ENCODE data around the gene OPA1.
A peak's percentile ranks its signal among the peaks of the same experiment; 100 is the strongest.

Gene OPA1
- total RNA-seq, result 90.0 to 256 (median 151) reads per million in 9 experiments

GRCh38 chr3:193592841-193593667 is at the start of gene OPA1:
OPA1 (plus strand) TSS chr3:193593208; CDS start chr3:193593378, 170 bp downstream.
- Mint-ChIP-seq H3K27me3 (no peaks in the 10 kb centered on the region), H3K9me3 (no peaks in the 10 kb centered on the region), H3K36me3 (ENCODE audit: insufficient read depth) (peaks cover 20% of the 10 kb centered on the region), H3K27ac (peak within 1 kb of the TSS; percentile 96 to 98), H3K4me3 (peak within 1 kb of the TSS; percentile 91 to 98), H3K4me1 (ENCODE audit: low read depth in 2 of 2) (peaks cover 29 to 48% of the 10 kb centered on the region in 2 donors)
- ATAC-seq (replicated peaks) (peak; percentile 92), DNase-seq (peak; percentile 76 to 80 (median 78))

- ATAC-seq (replicated peaks) (no peak), DNase-seq (no peak)
- no peaks in the 10 kb centered on the region for H3K4me1 Mint-ChIP-seq (ENCODE audit: low read depth in 2 of 2)
- peaks cover 0 to 5% of the 10 kb centered on the region in 2 donors for H3K9me3 Mint-ChIP-seq
- no peak overlapping the region for H3K4me3 Mint-ChIP-seq
- no peak overlapping the region for H3K27ac Mint-ChIP-seq
- H3K36me3 Mint-ChIP-seq (ENCODE audit: insufficient read depth), result no peaks in the 10 kb centered on the region
- H3K27me3 Mint-ChIP-seq, result no peaks in the 10 kb centered on the region
These were observed 48.7 kb upstream of the OPA1 start for GRCh38 chr3:193544289-193544688.

GRCh38 chr3:193545304-193545703 is 47.7 kb upstream of the OPA1 start:
- H3K9me3 Mint-ChIP-seq, result peaks cover 0 to 5% of the 10 kb centered on the region in 2 donors
- H3K4me3 Mint-ChIP-seq, result no peak overlapping the region
- H3K36me3 Mint-ChIP-seq (ENCODE audit: insufficient read depth), result no peaks in the 10 kb centered on the region
- no peaks in the 10 kb centered on the region for H3K4me1 Mint-ChIP-seq (ENCODE audit: low read depth in 2 of 2)
- no peak overlapping the region for H3K27ac Mint-ChIP-seq
- DNase-seq (no peak), ATAC-seq (replicated peaks) (no peak)
- no peaks in the 10 kb centered on the region for H3K27me3 Mint-ChIP-seq

- Mint-ChIP-seq H3K27me3 (no peaks in the 10 kb centered on the region), H3K36me3 (ENCODE audit: insufficient read depth) (no peaks in the 10 kb centered on the region), H3K4me1 (ENCODE audit: low read depth in 2 of 2) (no peaks in the 10 kb centered on the region), H3K27ac (no peak overlapping the region), H3K4me3 (no peak overlapping the region), H3K9me3 (peaks cover 0 to 5% of the 10 kb centered on the region in 2 donors)
- no peak for DNase-seq
- ATAC-seq (replicated peaks), result no peak
These were observed 46.9 kb upstream of the OPA1 start for GRCh38 chr3:193546129-193546528.

GRCh38 chr3:193548406-193548805 is 44.6 kb upstream of the OPA1 start:
- no peak for DNase-seq
- no peak for ATAC-seq (replicated peaks)
- Mint-ChIP-seq H3K27me3 (no peaks in the 10 kb centered on the region), H3K27ac (no peak overlapping the region), H3K4me3 (no peak overlapping the region), H3K36me3 (ENCODE audit: insufficient read depth) (no peaks in the 10 kb centered on the region), H3K4me1 (ENCODE audit: low read depth in 2 of 2) (no peaks in the 10 kb centered on the region), H3K9me3 (peaks cover 0 to 5% of the 10 kb centered on the region in 2 donors)

GRCh38 chr3:193552923-193553322 is 40.1 kb upstream of the OPA1 start:
- ATAC-seq (replicated peaks), result no peak
- Mint-ChIP-seq H3K36me3 (ENCODE audit: insufficient read depth) (no peaks in the 10 kb centered on the region), H3K27me3 (no peaks in the 10 kb centered on the region)

GRCh38 chr3:193553586-193553985 is 39.4 kb upstream of the OPA1 start:
- Mint-ChIP-seq H3K4me3 (no peak overlapping the region), H3K27me3 (no peaks in the 10 kb centered on the region), H3K9me3 (no peaks in the 10 kb centered on the region), H3K4me1 (ENCODE audit: low read depth in 2 of 2) (no peaks in the 10 kb centered on the region), H3K36me3 (ENCODE audit: insufficient read depth) (no peaks in the 10 kb centered on the region), H3K27ac (no peak overlapping the region)
- DNase-seq, result no peak
- ATAC-seq (replicated peaks), result no peak

More at GRCh38 chr3:193552923-193553322, 40.1 kb upstream of the OPA1 start:
- H3K4me1 Mint-ChIP-seq (ENCODE audit: low read depth in 2 of 2), result no peaks in the 10 kb centered on the region
- no peak overlapping the region for H3K27ac Mint-ChIP-seq
- no peaks in the 10 kb centered on the region for H3K9me3 Mint-ChIP-seq
- H3K4me3 Mint-ChIP-seq, result no peak overlapping the region
- no peak for DNase-seq

GRCh38 chr3:193554811-193555210 is 38.2 kb upstream of the OPA1 start, which contains the start of gene ATP13A4:
ATP13A4 (minus strand) TSS chr3:193554895; CDS start chr3:193554799, 96 bp downstream.
- Mint-ChIP-seq H3K4me1 (ENCODE audit: low read depth in 2 of 2) (no peaks in the 10 kb centered on the region), H3K9me3 (no peaks in the 10 kb centered on the region), H3K4me3 (no peak within 1 kb of the TSS), H3K36me3 (ENCODE audit: insufficient read depth) (no peaks in the 10 kb centered on the region), H3K27ac (no peak within 1 kb of the TSS), H3K27me3 (no peaks in the 10 kb centered on the region)
- ATAC-seq (replicated peaks) (no peak), DNase-seq (no peak)

- Mint-ChIP-seq H3K27ac (no peak overlapping the region), H3K36me3 (ENCODE audit: insufficient read depth) (no peaks in the 10 kb centered on the region), H3K27me3 (no peaks in the 10 kb centered on the region), H3K9me3 (no peaks in the 10 kb centered on the region), H3K4me3 (no peak overlapping the region), H3K4me1 (ENCODE audit: low read depth in 2 of 2) (no peaks in the 10 kb centered on the region)
- ATAC-seq (replicated peaks) (no peak), DNase-seq (no peak)
These were observed 36.2 kb upstream of the OPA1 start for GRCh38 chr3:193556841-193557240.

GRCh38 chr3:193559100-193559499 is 33.9 kb upstream of the OPA1 start:
- Mint-ChIP-seq H3K36me3 (ENCODE audit: insufficient read depth) (no peaks in the 10 kb centered on the region), H3K27me3 (no peaks in the 10 kb centered on the region), H3K4me3 (no peak overlapping the region), H3K27ac (no peak overlapping the region), H3K9me3 (no peaks in the 10 kb centered on the region), H3K4me1 (ENCODE audit: low read depth in 2 of 2) (no peaks in the 10 kb centered on the region)
- ATAC-seq (replicated peaks) (no peak), DNase-seq (no peak)

- no peak overlapping the region for H3K27ac Mint-ChIP-seq
- H3K36me3 Mint-ChIP-seq (ENCODE audit: insufficient read depth), result no peaks in the 10 kb centered on the region
- no peak overlapping the region for H3K4me3 Mint-ChIP-seq
- no peak for DNase-seq
- no peaks in the 10 kb centered on the region for H3K27me3 Mint-ChIP-seq
- ATAC-seq (replicated peaks), result no peak
- H3K9me3 Mint-ChIP-seq, result no peaks in the 10 kb centered on the region
- no peaks in the 10 kb centered on the region for H3K4me1 Mint-ChIP-seq (ENCODE audit: low read depth in 2 of 2)
These were observed 32.9 kb upstream of the OPA1 start for GRCh38 chr3:193560091-193560490.

GRCh38 chr3:193560870-193561269 is 32.1 kb upstream of the OPA1 start:
- Mint-ChIP-seq H3K4me1 (ENCODE audit: low read depth in 2 of 2) (no peaks in the 10 kb centered on the region), H3K36me3 (ENCODE audit: insufficient read depth) (no peaks in the 10 kb centered on the region), H3K27ac (no peak overlapping the region), H3K4me3 (no peak overlapping the region), H3K9me3 (no peaks in the 10 kb centered on the region), H3K27me3 (no peaks in the 10 kb centered on the region)
- DNase-seq (no peak), ATAC-seq (replicated peaks) (no peak)

- H3K9me3 Mint-ChIP-seq, result no peaks in the 10 kb centered on the region
- ATAC-seq (replicated peaks), result no peak
- no peaks in the 10 kb centered on the region for H3K4me1 Mint-ChIP-seq (ENCODE audit: low read depth in 2 of 2)
- H3K4me3 Mint-ChIP-seq, result no peak overlapping the region
- H3K27ac Mint-ChIP-seq, result no peak overlapping the region
- no peak for DNase-seq
- no peaks in the 10 kb centered on the region for H3K36me3 Mint-ChIP-seq (ENCODE audit: insufficient read depth)
- H3K27me3 Mint-ChIP-seq, result peaks cover 0 to 10% of the 10 kb centered on the region in 2 donors
These were observed 29.6 kb upstream of the OPA1 start for GRCh38 chr3:193563426-193563825.

GRCh38 chr3:193564012-193564411 is 29.0 kb upstream of the OPA1 start:
- Mint-ChIP-seq H3K27me3 (peaks cover 0 to 10% of the 10 kb centered on the region in 2 donors), H3K9me3 (no peaks in the 10 kb centered on the region), H3K36me3 (ENCODE audit: insufficient read depth) (no peaks in the 10 kb centered on the region), H3K4me1 (ENCODE audit: low read depth in 2 of 2) (no peaks in the 10 kb centered on the region), H3K27ac (no peak overlapping the region), H3K4me3 (no peak overlapping the region)
- no peak for DNase-seq
- no peak for ATAC-seq (replicated peaks)

Data from effector memory CD8-positive, alpha-beta T cell (primary cell).